Spleen (tissue), 11 donors: ENCODE measurements around the gene FNDC3A. TPM values are rescaled to one million over a fixed set of nuclear protein-coding genes. Genes with fewer than 3 reads are reported as not detected.

Source experiments
- DNase-seq: peaks from one replicate; pipeline ENCODE4 v3.0.0-alpha.2; 2020
- H3K27ac ChIP-seq, 8 donors: fragments of 200-600 bp; sonication (generic) in 7 of 8; 1 replicate in 4 of 8; 2 replicates in 4 of 8; pipeline versions ENCODE4 v1.5.0 to v1.8.0; 2016 to 2021; ENCODE audit warnings: inconsistent platforms in 4 of 8, mild to moderate bottlenecking in 4 of 8, moderate library complexity in 1 of 8
- H3K27me3 ChIP-seq, 7 donors: fragments of 200-600 bp; sonication (generic) in 6 of 7; replicated peaks in 1 of 7; 1 replicate in 4 of 7; 2 replicates in 3 of 7; pipeline versions ENCODE4 v1.5.0 to v1.8.0; 2016 to 2021; ENCODE audit warnings: inconsistent platforms in 3 of 7, mild to moderate bottlenecking in 1 of 7
- H3K36me3 ChIP-seq, 6 donors: fragments of 200-600 bp; sonication (generic) in 5 of 6; 1 replicate in 4 of 6; 2 replicates in 2 of 6; pipeline versions ENCODE4 v1.5.0 to v1.8.0; 2016 to 2021; ENCODE audit warnings: inconsistent platforms in 2 of 6
- H3K4me1 ChIP-seq, 6 donors: fragments of 200-600 bp; sonication (generic) in 5 of 6; 1 replicate in 3 of 6; 2 replicates in 3 of 6; pipeline versions ENCODE4 v1.5.0 to v1.8.0; 2016 to 2021; ENCODE audit warnings: inconsistent platforms in 3 of 6
- H3K4me3 ChIP-seq, 8 donors: fragments of 200-600 bp; sonication (generic) in 7 of 8; 1 replicate in 4 of 8; 2 replicates in 4 of 8; pipeline versions ENCODE4 v1.5.0 to v1.8.0; 2016 to 2021; ENCODE audit warnings: inconsistent platforms in 4 of 8, mild to moderate bottlenecking in 4 of 8, moderate library complexity in 2 of 8
- H3K9me3 ChIP-seq, 8 donors: fragments of 200-600 bp; sonication (generic) in 7 of 8; 1 replicate in 4 of 8; 2 replicates in 4 of 8; pipeline versions ENCODE4 v1.5.0 to v1.8.0; 2016 to 2021; ENCODE audit warnings: inconsistent platforms in 4 of 8
- CTCF ChIP-seq, 11 experiments: fragments of 200-600 bp in 7 of 11; fragments of 450-650 bp in 4 of 11; sonication (generic) in 4 of 11; IDR thresholded peaks in 8 of 11; conservative IDR thresholded peaks in 3 of 11; 1 replicate in 7 of 11; 2 replicates in 4 of 11; pipeline versions ENCODE4 v1.4.0 to v1.8.0; 2016 to 2021; ENCODE audit warnings: antibody characterized with exemption in 11 of 11, inconsistent platforms in 4 of 11, mild to moderate bottlenecking in 1 of 11
- POLR2A ChIP-seq, 3 donors: fragments of 450-650 bp; IDR thresholded peaks; one replicate each; pipeline ENCODE4 v1.5.1; 2017; ENCODE audit warnings: antibody characterized with exemption in 3 of 3, mild to moderate bottlenecking in 1 of 3
- POLR2AphosphoS5 ChIP-seq, 3 donors: sonication (generic); formaldehyde crosslinking; IDR thresholded peaks; one replicate each; pipeline ENCODE4 v1.5.1; 2017; ENCODE audit warnings: antibody characterized with exemption in 3 of 3
- WGBS, 5 donors: extraction: QIAGEN DNeasy Blood & Tissue Kit in 3 of 5; methylation state at CpG; one replicate each; pipeline versions ENCODE4 v1.1.5 to v1.1.7; 2013 to 2018; 5-methylcytosine and 5-hydroxymethylcytosine counted together
- intact Hi-C: fragments of 100-400 bp; cut with DNase I; formaldehyde crosslinking; loops from one replicate; pipeline ENCODE4 v1.15.0; 2023; ENCODE audit warnings: low total_unique reads
- polyA plus RNA-seq, 3 donors: library from polyadenylated mRNA; stranded (reverse); fragments of 200-250 nt; gene quantifications; one replicate each; pipeline ENCODE4 v1.2.1, GENCODE V29; 2013
- total RNA-seq, 7 donors: library from RNA; depleted of rRNA in 3 of 7; stranded (reverse); fragments of >200 nt in 3 of 7; fragmentation: NEBNext Ultra II Directional in 4 of 7; extraction: Animal tissue kit (Norgen Biotek cat#: 25700) in 4 of 7; gene quantifications; one replicate each; pipeline versions ENCODE4 v1.1.0 to v1.2.1, GENCODE V29; 2016 to 2021
- donor health status: healthy with polysubstance abuse.
- donor health status: DM: no; HTN: no; CAD: no; lungs with moderate emphysema.
- donor health status: DM: no; HTN: no; CAD: no.
- donor health status: Bipolar disorder and iron deficiency.
- donor health status: healthy.
- donor health status: DM: no; HTN: no; CAD: no.
- donor health status: DM: yes; HTN: yes; CAD: no.

The FNDC3A gene
- total and polyA plus RNA-seq, 10 donors: 11.2 to 83.7 (median 53.8) TPM

GRCh38 chr13:49023431-49023830 is 47.7 kb downstream of the FNDC3A start:
- Histone ChIP-seq H3K4me1 (no peaks in the 10 kb centered on the region), H3K27ac (no peak overlapping the region), H3K36me3 (peaks cover 0 to 13% (median 0%) of the 10 kb centered on the region in 6 donors), H3K9me3 (peaks cover 0 to 22% (median 14%) of the 10 kb centered on the region in 8 donors), H3K27me3 (no peaks in the 10 kb centered on the region), H3K4me3 (no peak overlapping the region)
- intact Hi-C loops: no loop called here
- DNase-seq: no peak
- TF ChIP-seq CTCF (IDR thresholded peaks at IDR 0.05 in 8 of 11, conservative IDR thresholded peaks at IDR 0.05 in 3 of 11) (no peak), POLR2A (IDR thresholded peaks at IDR 0.05) (no peak), POLR2AphosphoS5 (IDR thresholded peaks at IDR 0.05) (no peak)

GRCh38 chr13:49026851-49027250 is 51.1 kb downstream of the FNDC3A start:
- TF ChIP-seq POLR2A (IDR thresholded peaks at IDR 0.05) (no peak), POLR2AphosphoS5 (IDR thresholded peaks at IDR 0.05) (no peak), CTCF (IDR thresholded peaks at IDR 0.05 in 8 of 11, conservative IDR thresholded peaks at IDR 0.05 in 3 of 11) (no peak)
- no peak overlapping the region for H3K27ac ChIP-seq
- intact Hi-C loops: no loop called here
- peaks cover 0 to 7% (median 0%) of the 10 kb centered on the region in 6 donors for H3K36me3 ChIP-seq
- no peak for DNase-seq
- 0 to 88% (median 0%) methylated on average over 1 of the region's 1 CpG for WGBS, 5 donors
- H3K9me3 ChIP-seq: peaks cover 0 to 26% (median 14%) of the 10 kb centered on the region in 8 donors
- no peak overlapping the region for H3K4me3 ChIP-seq
- no peaks in the 10 kb centered on the region for H3K27me3 ChIP-seq
- H3K4me1 ChIP-seq: no peaks in the 10 kb centered on the region

- no peak for TF ChIP-seq POLR2AphosphoS5 (IDR thresholded peaks at IDR 0.05)
- TF ChIP-seq CTCF (IDR thresholded peaks at IDR 0.05 in 8 of 11, conservative IDR thresholded peaks at IDR 0.05 in 3 of 11): no peak
- no peak for TF ChIP-seq POLR2A (IDR thresholded peaks at IDR 0.05)
- no peaks in the 10 kb centered on the region for H3K36me3 ChIP-seq
- no peak for DNase-seq
- H3K27me3 ChIP-seq: no peaks in the 10 kb centered on the region
- H3K4me3 ChIP-seq: no peak overlapping the region
- H3K27ac ChIP-seq: no peak overlapping the region
- 78 to 96% (median 85%) methylated on average over 2 of the region's 2 CpGs for WGBS, 5 donors
- H3K9me3 ChIP-seq: peaks cover 0 to 5% (median 0%) of the 10 kb centered on the region in 8 donors
- intact Hi-C loops: no loop called here
- no peaks in the 10 kb centered on the region for H3K4me1 ChIP-seq
These were observed 53.9 kb downstream of the FNDC3A start for GRCh38 chr13:49029570-49029969.

GRCh38 chr13:49030213-49030612 is 54.5 kb downstream of the FNDC3A start:
- intact Hi-C loops: no loop called here
- no peaks in the 10 kb centered on the region for H3K27me3 ChIP-seq
- DNase-seq: no peak
- no peaks in the 10 kb centered on the region for H3K36me3 ChIP-seq
- no peaks in the 10 kb centered on the region for H3K4me1 ChIP-seq
- WGBS, 5 donors: 85 to 97% (median 94%) methylated on average over 2 of the region's 2 CpGs
- H3K4me3 ChIP-seq: no peak overlapping the region
- H3K9me3 ChIP-seq: peaks cover 0 to 5% (median 0%) of the 10 kb centered on the region in 8 donors
- no peak overlapping the region for H3K27ac ChIP-seq
- TF ChIP-seq CTCF (IDR thresholded peaks at IDR 0.05 in 8 of 11, conservative IDR thresholded peaks at IDR 0.05 in 3 of 11) (no peak), POLR2A (IDR thresholded peaks at IDR 0.05) (no peak), POLR2AphosphoS5 (IDR thresholded peaks at IDR 0.05) (no peak)
